Activated CD4-positive, alpha-beta T cell treated with anti-CD3 and anti-CD28 coated beads for 4 hours (primary cell): Measurements from ENCODE around the gene ZNF397.

Experiments used
- DNase-seq, 2 donors: peaks; one replicate each; pipeline ENCODE4 v3.0.0-alpha.2; 2020

The ZNF397 gene

GRCh38 chr18:35247412-35248249, 6.8 kb downstream of the ZNF397 start:
- no peak for DNase-seq

- DNase-seq, result no peak
These were observed 7.6 kb downstream of the ZNF397 start for GRCh38 chr18:35248429-35248828.

GRCh38 chr18:35252466-35252865, 11.6 kb downstream of the ZNF397 start:
- no peak for DNase-seq

GRCh38 chr18:35253655-35254287, 12.9 kb downstream of the ZNF397 start:
- no peak for DNase-seq

- DNase-seq, result no peak
These were observed 16.1 kb downstream of the ZNF397 start for GRCh38 chr18:35256947-35257346.

- DNase-seq, result no peak
These were observed 23.6 kb downstream of the ZNF397 start for GRCh38 chr18:35264409-35264808.

- peak; percentile 67 to 68 for DNase-seq
These were observed 26.4 kb downstream of the ZNF397 start for GRCh38 chr18:35267161-35267651.

GRCh38 chr18:35267809-35268208, 27.0 kb downstream of the ZNF397 start:
- DNase-seq, result peak in 1 of 2 donors; percentile 10

- DNase-seq, result no peak
These were observed 28.0 kb downstream of the ZNF397 start for GRCh38 chr18:35268821-35269220.

- no peak for DNase-seq
These were observed 30.8 kb downstream of the ZNF397 start for GRCh38 chr18:35271656-35272055.

GRCh38 chr18:35276267-35276666, 35.4 kb downstream of the ZNF397 start:
- no peak for DNase-seq

- DNase-seq, result no peak
These were observed 36.8 kb downstream of the ZNF397 start for GRCh38 chr18:35277633-35278032.

GRCh38 chr18:35278085-35278484, 37.3 kb downstream of the ZNF397 start:
- DNase-seq, result no peak

- DNase-seq, result no peak
These were observed 38.1 kb downstream of the ZNF397 start for GRCh38 chr18:35278969-35279368.

- DNase-seq, result no peak
These were observed 41.5 kb downstream of the ZNF397 start for GRCh38 chr18:35282353-35282752.

GRCh38 chr18:35283923-35284794, 43.3 kb downstream of the ZNF397 start:
- no peak for DNase-seq

- no peak for DNase-seq
These were observed 44.0 kb downstream of the ZNF397 start for GRCh38 chr18:35284841-35285240.

GRCh38 chr18:35289293-35289692, 48.5 kb downstream of the ZNF397 start:
- DNase-seq, result no peak

- peak in 1 of 2 donors; percentile 21 for DNase-seq
These were observed 48.9 kb downstream of the ZNF397 start for GRCh38 chr18:35289727-35290093.

- DNase-seq, result peak; percentile 93 to 96
These were observed 49.4 kb downstream of the ZNF397 start, which contains the start of gene ZSCAN30 for GRCh38 chr18:35290094-35290735. ZSCAN30 (minus strand) TSS chr18:35290229; CDS start chr18:35264352, 25,877 bp downstream.

- DNase-seq, result no peak
These were observed 50.3 kb downstream of the ZNF397 start for GRCh38 chr18:35291166-35291565.

- no peak for DNase-seq
These were observed 55.2 kb downstream of the ZNF397 start for GRCh38 chr18:35296060-35296459.

GRCh38 chr18:35303610-35304009, 62.8 kb downstream of the ZNF397 start:
- DNase-seq, result no peak
